Activated T-cell treated with anti-CD3 and anti-CD28 coated beads, Interleukin-2, amount 50 U/mL, for 4 hours (primary cell): ENCODE data around the gene SALL1. TPM values are rescaled to one million over a fixed set of nuclear protein-coding genes. Genes with fewer than 3 reads are reported as not detected.

Source experiments
- ATAC-seq, 2 donors: fragments of 200-7000 bp; cut with Tn5 transposase; one replicate each; pipeline ENCODE4 v1.10.0; 2021
- DNase-seq: peaks from one replicate; pipeline ENCODE4 v3.0.0-alpha.2; 2020
- H3K27me3 Mint-ChIP-seq: one replicate; pipeline ENCODE4 v1.8.0; 2021; ENCODE audit warnings: low read depth, mixed read lengths
- H3K36me3 Mint-ChIP-seq: one replicate; pipeline ENCODE4 v1.8.0; 2022; ENCODE audit warnings: mixed read lengths; ENCODE audit not compliant: insufficient read depth
- H3K4me1 Mint-ChIP-seq: one replicate; pipeline ENCODE4 v1.8.0; 2021; ENCODE audit warnings: low read depth, mixed read lengths
- H3K4me3 Mint-ChIP-seq: one replicate; pipeline ENCODE4 v1.8.0; 2021; ENCODE audit warnings: mild to moderate bottlenecking, moderate library complexity, mixed read lengths
- H3K9me3 Mint-ChIP-seq: one replicate; pipeline ENCODE4 v1.8.0; 2021; ENCODE audit warnings: mixed read lengths
- total RNA-seq, 3 donors: library from RNA; stranded (reverse); gene quantifications; one replicate each; pipeline ENCODE4 v1.2.1, GENCODE V29; 2021

The SALL1 gene
- total RNA-seq, 3 donors from 2014 or later, result not detected

DNA sequence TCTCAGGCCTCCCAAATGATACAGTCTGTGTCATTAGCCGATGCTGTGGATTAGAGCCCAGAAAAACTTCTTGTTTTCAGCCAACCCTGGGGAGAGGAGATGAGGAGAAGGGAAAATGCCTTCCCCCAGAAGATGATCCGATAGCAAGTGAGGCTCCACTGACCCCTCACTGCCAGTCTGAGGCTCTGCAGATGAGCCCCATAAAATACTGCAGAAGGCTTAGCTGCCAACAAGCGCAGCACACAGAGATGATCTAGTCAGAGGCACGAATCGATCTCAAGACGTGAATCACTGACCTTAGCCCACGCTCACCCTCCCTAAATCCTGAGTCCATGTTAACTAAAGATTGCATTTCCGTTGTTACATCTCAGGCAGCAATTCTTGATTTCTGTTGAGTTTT is 31.5 kb downstream of the SALL1 start:
- DNase-seq, result no peak
- Mint-ChIP-seq H3K27me3 (peaks cover 20% of the 10 kb centered on the region), H3K36me3 (no peaks in the 10 kb centered on the region), H3K4me1 (no peaks in the 10 kb centered on the region), H3K4me3 (no peak overlapping the region), H3K9me3 (no peaks in the 10 kb centered on the region)
- ATAC-seq, result no peak

DNA sequence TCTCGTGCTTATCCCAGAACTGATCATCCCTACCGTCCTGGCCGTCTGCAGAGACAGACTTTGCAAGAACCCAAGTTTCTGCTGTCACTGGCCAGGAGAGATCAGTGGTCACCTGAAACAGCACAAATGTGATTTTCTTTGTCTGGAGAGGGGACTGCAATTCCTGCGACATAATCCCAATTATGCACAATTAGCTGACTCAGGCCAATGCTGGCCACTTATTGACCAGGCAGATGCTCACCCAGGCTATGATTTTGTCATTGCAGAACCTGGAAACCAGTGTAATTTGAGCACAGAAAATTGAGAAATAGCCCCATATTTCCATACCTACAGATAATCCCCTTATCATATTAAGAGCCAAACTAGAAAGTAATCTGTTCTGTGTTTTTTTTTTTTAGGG is 34.7 kb downstream of the SALL1 start:
- Mint-ChIP-seq H3K9me3 (no peaks in the 10 kb centered on the region), H3K36me3 (no peaks in the 10 kb centered on the region)

DNA sequence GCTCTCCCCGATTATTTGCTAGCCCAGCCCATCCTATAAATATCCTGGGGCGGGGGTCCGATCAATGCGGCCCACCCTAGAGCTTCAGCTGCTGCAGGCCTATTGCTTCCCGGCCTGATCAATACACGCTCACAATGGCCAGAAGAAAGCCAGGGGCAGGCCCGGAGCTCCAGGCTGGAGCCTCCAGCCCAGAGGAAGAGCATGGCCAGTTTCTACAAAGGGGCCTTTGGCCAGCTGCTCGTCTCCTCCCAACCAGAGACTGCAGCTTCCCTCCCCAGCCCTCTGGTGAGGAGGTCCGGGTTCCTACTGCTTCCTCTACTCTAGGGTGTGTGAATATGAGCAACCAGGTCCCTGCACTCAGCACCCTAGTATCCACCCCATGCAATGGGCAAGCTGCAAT is 36.7 kb downstream of the SALL1 start:
- no peak for ATAC-seq
- peaks cover 36% of the 10 kb centered on the region for H3K27me3 Mint-ChIP-seq

More for the DNA sequence above, 34.7 kb downstream of the SALL1 start:
- Mint-ChIP-seq H3K4me3 (no peak overlapping the region), H3K4me1 (no peaks in the 10 kb centered on the region), H3K27me3 (peaks cover 37% of the 10 kb centered on the region)
- ATAC-seq (no peak), DNase-seq (no peak)

DNA sequence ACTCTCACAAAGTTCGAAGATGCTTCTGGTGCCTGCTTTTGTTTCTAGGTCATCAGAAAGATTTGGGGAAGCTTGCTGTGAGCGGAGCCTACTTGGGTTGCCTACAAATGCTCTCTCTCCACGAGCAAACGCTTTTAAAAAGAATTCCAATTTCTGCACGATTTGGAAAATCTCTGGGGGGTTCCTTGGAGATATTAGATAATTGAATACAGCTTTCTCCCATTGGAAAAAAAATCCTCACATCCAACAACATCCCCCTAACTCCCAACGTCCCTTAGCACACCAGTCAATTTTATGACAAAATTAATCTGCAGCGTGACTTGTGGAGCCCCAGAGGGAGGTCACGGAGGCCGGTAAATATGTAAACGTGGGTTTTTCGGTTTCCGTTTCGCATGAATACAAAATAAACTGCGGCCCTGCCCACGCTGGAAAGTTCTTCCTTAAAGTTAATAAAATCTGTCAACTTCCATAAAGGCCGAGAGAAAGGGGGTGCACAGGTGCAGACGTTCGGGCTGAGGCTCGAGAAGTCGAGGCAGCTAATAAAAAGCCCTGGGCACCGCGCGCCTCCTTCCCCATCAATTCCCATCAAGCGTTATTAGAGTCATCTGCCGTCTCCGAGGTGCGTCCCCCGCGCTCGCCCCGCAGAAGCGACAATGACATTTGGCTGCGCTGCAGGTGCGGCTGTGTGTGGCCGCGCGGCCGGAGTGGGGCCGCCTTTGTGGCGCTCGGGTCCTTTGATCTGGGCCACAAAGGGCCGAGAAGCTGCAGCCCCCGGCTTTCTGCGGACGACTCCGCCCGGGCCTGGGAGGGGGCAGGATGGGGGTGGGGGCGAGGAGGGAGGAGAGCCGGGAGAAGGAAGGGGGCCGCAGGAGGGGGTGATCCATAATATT is 37.6 kb downstream of the SALL1 start:
- no peak overlapping the region for H3K4me3 Mint-ChIP-seq
- peaks cover 36% of the 10 kb centered on the region for H3K27me3 Mint-ChIP-seq
- no peaks in the 10 kb centered on the region for H3K4me1 Mint-ChIP-seq

More for the DNA sequence above, 36.7 kb downstream of the SALL1 start:
- Mint-ChIP-seq H3K36me3 (no peaks in the 10 kb centered on the region), H3K4me1 (no peaks in the 10 kb centered on the region), H3K4me3 (no peak overlapping the region), H3K9me3 (no peaks in the 10 kb centered on the region)
- no peak for DNase-seq

DNA sequence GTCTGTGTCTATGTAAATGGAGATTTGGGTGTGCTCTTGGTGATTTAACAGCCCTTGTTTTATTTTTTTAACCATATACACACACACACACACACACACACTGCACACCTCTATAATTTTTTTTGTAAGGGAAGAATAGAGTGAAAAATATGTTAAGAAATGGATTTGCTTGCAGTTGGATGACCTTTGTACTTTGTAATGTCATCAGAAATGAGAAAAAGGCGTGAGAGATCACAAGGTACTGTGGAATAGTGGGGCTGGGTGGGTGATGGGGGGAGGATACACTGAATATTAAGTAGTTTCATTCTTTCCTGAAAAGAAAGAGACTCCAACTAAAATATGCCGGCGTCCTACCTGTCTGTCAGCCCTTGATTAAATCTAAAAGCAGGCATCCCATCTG is 38.7 kb downstream of the SALL1 start:
- Mint-ChIP-seq H3K9me3 (no peaks in the 10 kb centered on the region), H3K4me1 (no peaks in the 10 kb centered on the region), H3K27me3 (peaks cover 37% of the 10 kb centered on the region), H3K36me3 (no peaks in the 10 kb centered on the region), H3K4me3 (no peak overlapping the region)
- ATAC-seq (no peak), DNase-seq (no peak)

More for the DNA sequence above, 37.6 kb downstream of the SALL1 start:
- Mint-ChIP-seq H3K36me3 (no peaks in the 10 kb centered on the region), H3K9me3 (no peaks in the 10 kb centered on the region)
- DNase-seq (no peak), ATAC-seq (no peak)

DNA sequence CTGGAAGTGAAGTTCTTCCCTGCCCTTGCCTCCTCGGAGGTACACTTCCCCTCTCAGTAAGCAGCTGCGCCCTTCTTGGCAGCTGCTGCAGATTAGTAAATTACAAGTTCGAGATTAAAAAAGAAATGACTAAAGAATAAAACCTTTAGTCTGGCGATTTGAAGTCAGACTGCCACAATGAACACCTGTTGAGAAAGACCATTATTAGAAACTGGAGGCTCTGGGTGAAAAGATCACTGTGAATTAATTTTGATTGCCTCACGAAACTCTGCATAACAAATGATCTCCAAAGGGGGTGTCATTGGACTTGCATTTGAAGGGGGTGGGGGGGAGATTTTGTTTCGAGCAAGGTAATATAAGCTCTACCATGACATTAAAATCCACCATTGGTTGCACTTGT is 39.3 kb downstream of the SALL1 start:
- Mint-ChIP-seq H3K4me1 (no peaks in the 10 kb centered on the region), H3K36me3 (no peaks in the 10 kb centered on the region), H3K4me3 (no peak overlapping the region), H3K9me3 (no peaks in the 10 kb centered on the region), H3K27me3 (peaks cover 38% of the 10 kb centered on the region)
- DNase-seq (no peak), ATAC-seq (no peak)

DNA sequence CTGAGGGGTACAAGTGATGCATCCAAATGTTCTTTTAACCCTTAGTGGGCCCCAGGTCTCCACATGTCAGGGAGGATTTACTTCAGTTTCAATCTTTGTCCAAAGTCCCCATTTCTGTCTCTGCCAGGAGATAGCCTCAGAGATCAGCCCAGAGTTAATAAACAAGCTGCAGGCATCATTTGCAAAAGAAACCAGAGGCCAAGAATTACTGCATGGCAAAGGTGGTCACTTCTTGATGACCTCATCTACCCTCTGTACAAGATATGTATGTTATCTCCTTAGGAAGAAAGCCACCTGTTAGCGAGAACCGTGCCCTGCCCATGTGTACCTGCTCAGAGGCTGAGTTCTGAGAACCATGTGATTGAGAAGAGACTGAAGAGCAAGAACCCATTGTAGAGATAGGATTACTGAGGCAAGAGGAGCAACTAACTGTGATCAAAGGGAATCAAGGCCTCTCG is 40.3 kb downstream of the SALL1 start:
- Mint-ChIP-seq H3K9me3 (no peaks in the 10 kb centered on the region), H3K27me3 (peaks cover 36% of the 10 kb centered on the region)
- no peak for ATAC-seq

DNA sequence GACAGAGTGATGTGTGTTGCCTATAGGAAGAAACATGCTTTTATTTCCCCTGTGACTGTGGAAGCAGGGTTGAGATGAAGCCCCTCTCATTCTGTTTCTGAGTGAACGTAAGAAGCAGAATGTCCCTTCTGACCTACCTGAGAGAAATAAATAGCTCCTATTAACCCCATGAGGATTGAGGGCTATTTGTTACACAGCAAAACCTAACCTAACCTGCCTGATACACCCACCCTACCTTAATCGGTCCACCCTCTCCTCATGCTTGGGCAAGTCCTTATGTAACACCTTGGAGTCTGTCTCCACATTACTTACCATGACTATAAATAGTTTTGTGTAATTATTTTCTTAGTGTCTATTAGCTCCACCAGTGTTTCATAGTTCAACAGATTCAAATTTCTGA is 41.9 kb downstream of the SALL1 start:
- H3K4me3 Mint-ChIP-seq, result no peak overlapping the region
- peaks cover 28% of the 10 kb centered on the region for H3K27me3 Mint-ChIP-seq
- no peaks in the 10 kb centered on the region for H3K36me3 Mint-ChIP-seq
- no peaks in the 10 kb centered on the region for H3K9me3 Mint-ChIP-seq
- DNase-seq (no peak), ATAC-seq (no peak)
- no peaks in the 10 kb centered on the region for H3K4me1 Mint-ChIP-seq

More for the DNA sequence above, 40.3 kb downstream of the SALL1 start:
- no peak for DNase-seq
- no peaks in the 10 kb centered on the region for H3K36me3 Mint-ChIP-seq
- no peaks in the 10 kb centered on the region for H3K4me1 Mint-ChIP-seq
- H3K4me3 Mint-ChIP-seq, result no peak overlapping the region

DNA sequence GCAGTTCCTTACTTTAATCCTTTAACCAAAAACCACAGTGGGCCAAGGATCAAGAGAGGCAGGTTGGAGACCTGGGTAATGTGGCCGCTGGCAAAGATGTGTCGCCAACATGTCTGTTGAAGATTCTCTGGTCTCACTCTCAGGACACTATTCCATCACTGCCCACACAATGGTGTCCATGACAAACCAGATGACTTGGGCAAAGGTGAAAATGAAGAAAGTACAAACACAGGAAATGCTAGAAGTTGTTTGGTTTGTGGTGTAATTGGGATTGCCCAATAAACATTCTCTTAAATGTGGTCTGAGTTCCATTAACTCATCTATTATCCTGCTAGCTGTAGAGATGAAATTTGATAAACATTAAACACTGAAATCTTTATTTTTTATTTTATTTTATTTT is 43.3 kb downstream of the SALL1 start:
- no peak for DNase-seq
- ATAC-seq, result no peak
- Mint-ChIP-seq H3K4me3 (no peak overlapping the region), H3K4me1 (no peaks in the 10 kb centered on the region), H3K9me3 (no peaks in the 10 kb centered on the region), H3K36me3 (no peaks in the 10 kb centered on the region), H3K27me3 (peaks cover 16% of the 10 kb centered on the region)

DNA sequence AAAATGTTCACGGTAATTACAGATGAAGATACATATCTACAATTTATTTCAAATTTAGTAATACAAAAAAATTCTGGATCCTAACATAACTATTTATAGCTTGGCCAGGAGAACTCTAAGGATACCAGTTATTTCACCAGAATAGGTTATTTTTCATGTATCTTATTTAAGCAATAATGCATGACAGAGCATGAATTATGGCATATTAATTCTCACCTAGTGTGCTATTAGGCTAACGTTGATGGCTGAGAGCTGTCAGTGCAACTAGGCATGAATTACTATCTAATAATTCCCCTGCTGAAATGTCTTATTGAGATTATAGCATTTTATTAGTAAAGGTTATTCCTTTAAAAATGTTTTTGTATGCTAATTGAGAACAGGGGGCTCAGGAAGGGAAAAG is 44.5 kb downstream of the SALL1 start:
- H3K4me3 Mint-ChIP-seq, result no peak overlapping the region
- H3K9me3 Mint-ChIP-seq, result no peaks in the 10 kb centered on the region
- no peak for ATAC-seq
- no peak for DNase-seq
- no peaks in the 10 kb centered on the region for H3K36me3 Mint-ChIP-seq
- H3K27me3 Mint-ChIP-seq, result peaks cover 7% of the 10 kb centered on the region
- H3K4me1 Mint-ChIP-seq, result no peaks in the 10 kb centered on the region

DNA sequence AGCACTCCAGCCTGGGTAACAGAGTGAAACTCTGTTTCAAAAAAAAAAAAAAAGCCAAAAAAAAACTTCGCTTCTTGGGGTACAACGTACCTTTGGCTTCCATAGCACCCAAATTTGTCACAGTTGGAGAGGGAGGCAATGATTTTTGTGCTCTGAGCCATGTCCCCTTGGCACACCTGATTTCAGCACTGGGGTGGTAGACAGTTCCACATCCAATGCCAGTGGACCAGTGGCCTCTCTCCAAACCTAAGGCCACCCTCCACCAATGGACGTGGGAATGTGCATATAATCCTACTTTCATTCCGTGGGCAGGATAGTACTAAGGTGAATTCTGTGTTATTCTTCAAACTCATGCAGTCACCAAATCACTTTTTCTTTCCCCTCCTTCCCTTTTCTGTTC is 47.5 kb downstream of the SALL1 start:
- no peak for ATAC-seq
- no peaks in the 10 kb centered on the region for H3K4me1 Mint-ChIP-seq
- H3K9me3 Mint-ChIP-seq, result no peaks in the 10 kb centered on the region

DNA sequence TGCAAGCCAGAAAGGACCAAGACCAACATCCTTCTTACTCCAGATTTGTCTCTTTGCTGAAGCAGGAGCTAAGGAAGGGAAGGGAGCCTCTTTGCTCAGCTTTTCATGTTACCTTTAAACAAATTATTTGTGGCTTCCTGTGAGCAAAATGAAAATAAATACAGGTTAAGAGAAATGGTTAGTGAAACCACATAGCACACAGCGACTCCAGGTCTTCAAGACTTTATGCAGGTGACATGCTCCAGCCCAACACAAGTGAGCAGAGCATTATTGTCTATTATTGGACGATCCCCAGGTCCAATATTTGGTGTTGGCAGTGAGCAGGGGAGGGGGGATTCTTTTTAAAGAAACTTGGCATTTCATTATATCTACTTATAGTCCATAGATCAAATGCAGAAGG is 53.3 kb downstream of the SALL1 start:
- H3K9me3 Mint-ChIP-seq, result no peaks in the 10 kb centered on the region
- H3K36me3 Mint-ChIP-seq, result no peaks in the 10 kb centered on the region
- H3K4me3 Mint-ChIP-seq, result no peak overlapping the region

More for the DNA sequence above, 47.5 kb downstream of the SALL1 start:
- peaks cover 5% of the 10 kb centered on the region for H3K27me3 Mint-ChIP-seq
- no peaks in the 10 kb centered on the region for H3K36me3 Mint-ChIP-seq
- no peak overlapping the region for H3K4me3 Mint-ChIP-seq
- DNase-seq, result no peak

DNA sequence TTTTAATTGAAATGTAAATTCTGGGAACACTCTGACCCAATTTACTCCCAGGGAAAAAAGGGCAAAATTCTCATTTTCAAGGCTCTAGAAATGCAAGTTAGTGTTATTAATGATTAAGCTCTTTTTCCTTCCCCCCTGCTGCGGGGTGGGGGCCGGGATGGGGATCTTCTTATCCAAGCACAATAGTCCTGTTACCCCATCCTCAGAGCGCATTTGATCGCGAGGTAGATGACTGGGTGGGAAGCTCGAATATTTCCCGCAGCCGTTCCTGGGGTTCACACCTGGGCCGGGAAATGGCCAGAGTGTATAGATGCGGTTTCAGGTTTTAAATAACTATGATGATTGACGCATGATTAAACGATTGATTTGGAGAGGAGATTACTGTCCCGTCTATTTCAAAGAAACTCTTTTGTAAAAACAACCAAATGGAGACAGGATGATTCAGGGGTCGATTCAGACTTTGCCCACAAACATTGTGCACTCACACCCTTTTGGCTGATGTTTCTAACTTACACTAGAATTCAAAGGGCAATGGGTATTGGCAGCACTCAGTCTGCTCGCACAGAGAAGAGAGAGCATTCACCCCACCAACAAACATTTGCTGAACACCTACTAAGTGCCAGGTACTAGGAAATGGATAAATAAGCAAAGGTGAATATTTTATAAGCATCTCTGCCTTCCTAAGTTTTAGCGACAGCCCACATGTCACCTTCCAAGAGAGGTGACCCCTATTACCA is 55.0 kb downstream of the SALL1 start:
- ATAC-seq (no peak), DNase-seq (no peak)
- peaks cover 9% of the 10 kb centered on the region for H3K27me3 Mint-ChIP-seq
- no peaks in the 10 kb centered on the region for H3K4me1 Mint-ChIP-seq
- H3K4me3 Mint-ChIP-seq, result no peak overlapping the region
- H3K36me3 Mint-ChIP-seq, result no peaks in the 10 kb centered on the region
- no peaks in the 10 kb centered on the region for H3K9me3 Mint-ChIP-seq

More for the DNA sequence above, 53.3 kb downstream of the SALL1 start:
- Mint-ChIP-seq H3K27me3 (peaks cover 9% of the 10 kb centered on the region), H3K4me1 (no peaks in the 10 kb centered on the region)
- ATAC-seq (no peak), DNase-seq (no peak)

DNA sequence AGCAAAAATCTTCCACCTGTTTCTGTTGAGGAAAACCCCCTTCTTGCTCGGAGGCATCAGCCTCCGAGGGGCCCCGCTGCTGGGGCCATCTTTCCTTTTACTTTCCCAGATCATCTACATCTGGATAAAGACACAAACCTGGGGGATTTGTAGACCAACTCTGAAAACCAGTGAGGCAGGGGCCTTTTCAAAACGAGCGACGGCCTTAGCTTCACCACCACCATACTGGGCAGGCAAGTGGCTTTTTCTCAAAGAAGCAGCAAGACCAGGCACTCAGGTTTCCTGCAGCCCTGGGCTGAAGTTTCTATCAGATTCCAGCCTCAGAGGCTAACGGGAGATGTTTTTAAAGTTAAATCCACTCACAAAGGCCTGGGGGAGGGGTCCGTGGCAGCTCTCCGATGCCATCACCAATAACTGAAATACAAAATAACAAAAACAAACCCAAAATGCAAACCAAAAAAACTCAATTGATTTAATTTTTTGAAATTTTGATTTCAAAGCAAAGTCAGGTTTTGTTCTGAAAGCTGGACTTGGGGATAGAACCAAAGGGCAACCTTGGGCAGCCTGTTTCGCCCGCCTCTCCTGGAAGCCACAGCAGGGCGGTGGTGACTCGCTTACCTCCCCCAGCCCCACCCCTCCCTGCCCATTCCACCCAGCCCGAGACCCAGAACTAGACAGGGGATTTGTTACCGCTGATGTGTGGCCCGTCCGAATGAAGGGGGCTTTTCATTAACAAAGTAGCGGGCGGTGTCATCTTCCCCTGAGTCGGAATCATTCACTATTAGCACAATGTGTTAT is 55.8 kb downstream of the SALL1 start:
- H3K27me3 Mint-ChIP-seq, result peaks cover 9% of the 10 kb centered on the region
- no peak for ATAC-seq
- H3K4me3 Mint-ChIP-seq, result no peak overlapping the region
- H3K36me3 Mint-ChIP-seq, result no peaks in the 10 kb centered on the region
- no peak for DNase-seq
- no peaks in the 10 kb centered on the region for H3K4me1 Mint-ChIP-seq
- H3K9me3 Mint-ChIP-seq, result no peaks in the 10 kb centered on the region
